Kidney (tissue), 14 donors: ENCODE results near the gene ARSA. TPM values are rescaled to one million over a fixed set of nuclear protein-coding genes. Genes with fewer than 3 reads are reported as not detected.

ENCODE experiments used
- DNase-seq, 5 donors: peaks; one replicate each; pipeline ENCODE4 v3.0.0-alpha.2; 2013 to 2020
- FAIRE-seq: peaks from 2 replicates; lab custom pipeline; 2012; peaks lifted over from hg19 to GRCh38; lab: Jason Lieb, UNC
- H3K27ac ChIP-seq, 2 donors: one replicate each; pipeline ENCODE4 v1.7.0; 2013; ENCODE audit warnings: low read depth in 2 of 2, low read length in 2 of 2, inconsistent platforms in 1 of 2
- H3K27me3 ChIP-seq: one replicate; pipeline ENCODE4 v1.7.1; 2013; ENCODE audit warnings: low read length, inconsistent platforms; ENCODE audit not compliant: control insufficient read depth, insufficient read depth
- H3K36me3 ChIP-seq, 3 donors: one replicate each; pipeline versions ENCODE4 v1.7.0 to v1.7.1; 2013; ENCODE audit warnings: low read length in 3 of 3, control low read depth in 1 of 3, inconsistent platforms in 1 of 3; ENCODE audit not compliant: insufficient read depth in 3 of 3, control insufficient read depth in 2 of 3
- H3K4me1 ChIP-seq, 3 donors: one replicate each; pipeline versions ENCODE4 v1.7.0 to v1.7.1; 2013; ENCODE audit warnings: low read length in 3 of 3, inconsistent platforms in 1 of 3, low read depth in 1 of 3; ENCODE audit not compliant: control insufficient read depth in 2 of 3, insufficient read depth in 2 of 3
- H3K4me3 ChIP-seq, 3 donors: one replicate each; pipeline versions ENCODE4 v1.7.0 to v1.8.1; 2013; ENCODE audit warnings: low read length in 3 of 3, control low read depth in 1 of 3, inconsistent platforms in 1 of 3
- H3K9ac ChIP-seq, 3 donors: one replicate each; pipeline versions ENCODE4 v1.7.0 to v1.7.1; 2013; ENCODE audit warnings: low read length in 3 of 3, control low read depth in 1 of 3, inconsistent platforms in 1 of 3
- H3K9me3 ChIP-seq, 3 donors: one replicate each; pipeline versions ENCODE4 v1.7.0 to v1.7.1; 2013; ENCODE audit warnings: low read length in 3 of 3, control low read depth in 1 of 3, inconsistent platforms in 1 of 3; ENCODE audit not compliant: control insufficient read depth in 2 of 3, insufficient read depth in 1 of 3
- CTCF ChIP-seq: IDR thresholded peaks from 3 replicates; pipeline ENCODE4 v1.5.1; 2012; ENCODE audit warnings: mild to moderate bottlenecking, moderate library complexity, borderline replicate concordance; ENCODE audit not compliant: insufficient read depth; ENCODE audit errors: extremely low read depth
- intact Hi-C: fragments of 100-400 bp; cut with DNase I; formaldehyde crosslinking; loops from one replicate; pipeline ENCODE4 v1.11.1; 2022
- polyA plus RNA-seq: library from polyadenylated mRNA; stranded (reverse); fragments of 350-450 nt; fragmentation: Illumina TruSeq; extraction: RNeasy Lipid Tissue Mini Kit (QIAGEN cat#74804); gene quantifications from one replicate; pipeline ENCODE4 v1.2.3, GENCODE V29; 2014; ENCODE audit warnings: low read depth, low replicate concordance; ENCODE audit not compliant: insufficient read depth
- total RNA-seq: library from RNA; stranded (reverse); fragmentation: NEBNext Ultra II Directional; extraction: Animal tissue kit (Norgen Biotek cat#: 25700); gene quantifications from one replicate; pipeline ENCODE4 v1.2.1, GENCODE V29; 2021
- donor health status: control.
- donor health status: control.
- donor health status: control.
- donor health status: control.
- donor health status: control.
- donor health status: DM: yes; HTN: yes; CAD: no.
- donor health status: Normal renal cell carcinoma (clear cell type).

ARSA gene
- total and polyA plus RNA-seq, 2 donors from 2014 or later: 52.8 to 53.0 TPM

DNA sequence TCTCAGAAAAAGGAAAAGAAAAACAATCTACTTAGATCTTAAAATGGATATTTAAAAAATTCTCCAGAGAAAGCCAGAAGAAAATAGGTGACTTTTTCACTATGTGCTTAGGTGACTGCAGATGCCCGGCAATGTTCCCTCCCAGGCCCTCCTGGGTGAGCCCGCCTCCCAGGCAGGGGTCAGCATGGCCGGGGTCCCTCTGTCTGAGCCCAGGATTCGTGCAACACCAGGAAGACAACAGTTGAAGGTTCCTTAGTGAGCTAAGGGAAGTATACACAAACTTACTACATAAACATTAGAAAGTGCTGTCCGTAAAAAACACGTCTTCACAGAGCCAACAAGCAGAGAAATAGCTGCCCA is 15.8 kb downstream of the ARSA start:
- TF ChIP-seq CTCF: no peak
- no peaks in the 10 kb centered on the region for H3K36me3 ChIP-seq
- H3K27me3 ChIP-seq: no peaks in the 10 kb centered on the region
- H3K4me1 ChIP-seq: no peaks in the 10 kb centered on the region
- H3K27ac ChIP-seq: no peak overlapping the region
- no peak overlapping the region for H3K9ac ChIP-seq
- no peak for DNase-seq
- no peak overlapping the region for H3K4me3 ChIP-seq
- no peak for FAIRE-seq
- intact Hi-C loops: no loop called here
- no peaks in the 10 kb centered on the region for H3K9me3 ChIP-seq

DNA sequence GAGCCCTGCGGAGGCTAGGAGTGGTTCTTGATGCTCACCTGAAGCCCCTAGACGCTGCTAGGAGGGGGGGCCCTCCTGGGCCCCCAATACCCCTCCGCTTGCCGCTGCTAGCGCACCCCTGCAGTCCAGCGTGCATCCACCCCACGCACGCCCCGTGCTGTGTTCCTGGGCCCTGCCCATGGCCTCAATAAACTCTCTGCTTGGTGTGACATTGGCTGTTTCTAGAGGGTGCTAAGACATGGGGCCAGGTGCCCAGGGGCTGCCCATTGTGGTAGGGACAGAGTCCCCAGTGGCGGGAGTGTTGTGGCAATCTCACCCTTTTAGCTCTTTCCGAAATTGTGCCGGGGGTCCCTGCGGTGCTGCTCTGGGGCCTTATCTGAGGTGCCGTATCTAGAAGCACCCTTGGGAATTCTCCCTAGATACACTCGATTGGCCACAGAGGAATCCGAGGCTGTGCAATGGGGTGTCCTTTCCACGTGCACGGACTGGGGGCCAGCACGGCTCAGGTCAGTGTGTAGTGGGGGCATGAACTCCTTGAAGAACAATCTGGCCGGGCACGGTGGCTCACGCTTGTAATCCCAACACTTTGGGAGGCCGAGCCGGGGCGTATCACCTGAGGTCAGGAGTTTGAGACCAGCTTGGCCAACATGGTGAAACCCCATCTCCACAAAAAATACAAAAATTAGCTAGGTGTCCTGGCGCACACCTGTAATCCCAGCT is 16.5 kb downstream of the ARSA start:
- Histone ChIP-seq H3K4me3 (no peak overlapping the region), H3K9me3 (no peaks in the 10 kb centered on the region), H3K36me3 (no peaks in the 10 kb centered on the region), H3K27ac (no peak overlapping the region), H3K27me3 (no peaks in the 10 kb centered on the region), H3K4me1 (no peaks in the 10 kb centered on the region), H3K9ac (no peak overlapping the region)
- no peak for TF ChIP-seq CTCF
- intact Hi-C loops: no loop called here
- FAIRE-seq (no peak), DNase-seq (no peak)

DNA sequence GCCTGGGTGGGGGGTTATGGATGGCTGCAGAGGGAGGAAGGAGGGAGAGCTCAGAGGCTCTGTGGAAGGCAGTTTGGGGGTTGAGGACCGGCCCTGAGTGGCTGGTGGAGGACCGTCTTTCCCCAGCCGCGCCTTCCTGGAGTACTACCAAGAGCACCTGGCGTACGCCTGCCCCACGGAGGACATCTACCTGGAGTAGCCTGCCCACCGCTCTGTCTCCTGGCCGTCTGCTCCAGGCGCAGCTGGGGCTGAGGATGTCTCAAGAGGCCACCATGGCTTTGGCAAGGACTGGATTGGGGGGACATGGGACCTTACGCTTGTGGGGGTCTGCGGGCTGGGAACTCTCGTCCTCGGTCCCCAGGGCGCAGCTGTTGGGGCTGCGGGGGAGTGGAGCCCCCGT is 17.4 kb downstream of the ARSA start:
- no peaks in the 10 kb centered on the region for H3K36me3 ChIP-seq
- no peaks in the 10 kb centered on the region for H3K9me3 ChIP-seq
- no peak for FAIRE-seq
- no peaks in the 10 kb centered on the region for H3K4me1 ChIP-seq
- H3K9ac ChIP-seq: no peak overlapping the region
- H3K27ac ChIP-seq: no peak overlapping the region
- no peaks in the 10 kb centered on the region for H3K27me3 ChIP-seq
- TF ChIP-seq CTCF: no peak
- intact Hi-C loops: no loop called here
- H3K4me3 ChIP-seq: no peak overlapping the region
- no peak for DNase-seq

- Histone ChIP-seq H3K4me3 (no peak overlapping the region), H3K27me3 (peaks cover under 1% of the 10 kb centered on the region), H3K9ac (no peak overlapping the region), H3K4me1 (no peaks in the 10 kb centered on the region), H3K27ac (no peak overlapping the region), H3K9me3 (no peaks in the 10 kb centered on the region), H3K36me3 (no peaks in the 10 kb centered on the region)
- intact Hi-C loops: no loop called here
- TF ChIP-seq CTCF: no peak
- peak in 1 of 5 donors; percentile 70 for DNase-seq
- FAIRE-seq: no peak
Measured at GRCh38 chr22:50610041-50610451, 17.9 kb downstream of the ARSA start.
